GM12878 (cell line): ENCODE results near the gene PITX1. TPM values are rescaled to one million over a fixed set of nuclear protein-coding genes. Genes with fewer than 3 reads are reported as not detected.

Experiments used
- ATAC-seq: fragments of 200-7000 bp; cut with Tn5 transposase; 3 replicates; pipeline ENCODE4 v1.9.1; 2020; ENCODE audit warnings: mild to moderate bottlenecking, moderate library complexity
- BruUV-seq: library from RNA; stranded (reverse); fragments of 400-500 nt; replicated peaks from 2 replicates; lab custom pipeline; 2021; lab: Mats Ljungman, UMichigan
- CTCF ChIA-PET: fragments of 300-600 bp; sonication (Branson Sonifier 250); formaldehyde crosslinking; extraction: SDS; loops from one replicate; lab custom pipeline; 2021; ENCODE audit warnings: inconsistent platforms; lab: Yijun Ruan, JAX
- POLR2A ChIA-PET: fragments of 350-600 bp; formaldehyde crosslinking; extraction: SDS; loops from one replicate; lab custom pipeline; 2021; ENCODE audit warnings: inconsistent platforms; lab: Charles Lee
- RAD21 ChIA-PET: fragments of 300-600 bp; sonication (Branson Sonifier 250); formaldehyde crosslinking; loops from one replicate; lab custom pipeline; 2023; ENCODE audit warnings: antibody characterized with exemption; ENCODE audit not compliant: unreplicated experiment; lab: Charles Lee
- SMC1A ChIA-PET: fragments of 300-600 bp; sonication (Branson Sonifier 250); formaldehyde crosslinking; loops from one replicate; lab custom pipeline; 2023; ENCODE audit not compliant: unreplicated experiment, uncharacterized antibody; lab: Charles Lee
- DNase-seq: peaks from one replicate; pipeline ENCODE4 v3.0.0-alpha.2; 2011; ENCODE audit warnings: low read depth, low spot score
- FAIRE-seq: peaks from 3 replicates; lab custom pipeline; 2011; peaks lifted over from hg19 to GRCh38; lab: Jason Lieb, UNC
- H2AFZ ChIP-seq: 2 replicates; pipeline ENCODE4 v1.6.0; 2011; ENCODE audit warnings: low read depth, low read length, control low read depth; ENCODE audit not compliant: control insufficient read depth
- H3K27ac ChIP-seq: 2 replicates; pipeline ENCODE4 v1.5.1; 2011; ENCODE audit warnings: control low read depth; ENCODE audit not compliant: control insufficient read depth, insufficient read depth
- H3K27me3 ChIP-seq, 2 experiments: replicated peaks in 1 of 2; 2 replicates each; pipeline versions ENCODE4 v1.6.0 to v1.6.1; 2011; ENCODE audit warnings: low read length in 1 of 2; ENCODE audit not compliant: control insufficient read depth in 2 of 2, insufficient read depth in 2 of 2
- H3K36me3 ChIP-seq, 2 experiments: 2 replicates each; pipeline ENCODE4 v1.5.1; 2011; ENCODE audit warnings: low read length in 1 of 2; ENCODE audit not compliant: control insufficient read depth in 2 of 2, insufficient read depth in 2 of 2
- H3K4me1 ChIP-seq: 2 replicates; pipeline ENCODE4 v1.6.1; 2011; ENCODE audit warnings: mild to moderate bottlenecking, low read length, moderate library complexity, mixed read lengths; ENCODE audit not compliant: control insufficient read depth, insufficient read depth
- H3K4me2 ChIP-seq: 2 replicates; pipeline ENCODE4 v1.6.0; 2011; ENCODE audit warnings: control low read depth; ENCODE audit not compliant: control insufficient read depth, insufficient read depth
- H3K4me3 ChIP-seq: fragments of 200-600 bp; sonication (generic); 2 replicates; pipeline ENCODE4 v1.5.1; 2016
- H3K79me2 ChIP-seq: 2 replicates; pipeline ENCODE4 v1.6.0; 2011; ENCODE audit warnings: low read length; ENCODE audit not compliant: control insufficient read depth, insufficient read depth
- H3K9ac ChIP-seq: 2 replicates; pipeline ENCODE4 v1.8.0; 2011; ENCODE audit warnings: low read length, control low read depth, mixed read lengths; ENCODE audit not compliant: control insufficient read depth, insufficient read depth
- H3K9me3 ChIP-seq: replicated peaks from 3 replicates; pipeline ENCODE4 v1.5.1; 2011; ENCODE audit warnings: mild to moderate bottlenecking, low read length; ENCODE audit not compliant: control insufficient read depth, insufficient read depth
- H4K20me1 ChIP-seq: 2 replicates; pipeline ENCODE4 v1.6.0; 2011; ENCODE audit not compliant: control insufficient read depth, insufficient read depth
- ASH2L ChIP-seq: fragments of 300-600, 200-600 bp; sonication (generic); IDR thresholded peaks from 2 replicates; pipeline ENCODE4 v1.6.1; 2017; ENCODE audit warnings: low read depth, mild to moderate bottlenecking, borderline replicate concordance
- BMI1 ChIP-seq: fragments of 450-650 bp; IDR thresholded peaks from 2 replicates; pipeline ENCODE4 v1.6.1; 2016; ENCODE audit warnings: mild to moderate bottlenecking, moderate library complexity, borderline replicate concordance
- CHD1 ChIP-seq: IDR thresholded peaks from 2 replicates; pipeline ENCODE4 v1.6.1; 2012; ENCODE audit warnings: low read depth, low read length, improper control_type of control experiment
- CREB1 ChIP-seq: IDR thresholded peaks from 2 replicates; pipeline ENCODE4 v1.6.1; 2012; ENCODE audit warnings: low read depth, mild to moderate bottlenecking, inconsistent platforms
- JUND ChIP-seq: IDR thresholded peaks from 2 replicates; pipeline ENCODE4 v1.6.1; 2012; ENCODE audit warnings: low read depth, mild to moderate bottlenecking, low read length, improper control_type of control experiment, moderate library complexity
- KLF5 ChIP-seq: fragments of 450-650 bp; IDR thresholded peaks from 2 replicates; pipeline ENCODE4 v1.6.1; 2014; ENCODE audit warnings: mild to moderate bottlenecking; ENCODE audit not compliant: partially characterized antibody
- MYB ChIP-seq: fragments of 150-350 bp; IDR thresholded peaks from 2 replicates; pipeline ENCODE4 v1.6.1; 2014; ENCODE audit warnings: mild to moderate bottlenecking, low read depth, low read length, borderline replicate concordance
- NFIC ChIP-seq: IDR thresholded peaks from 2 replicates; pipeline ENCODE4 v1.6.1; 2012; ENCODE audit warnings: low read depth, mild to moderate bottlenecking, inconsistent platforms, low read length, moderate library complexity
- POU2F2 ChIP-seq: IDR thresholded peaks from 3 replicates; pipeline ENCODE4 v1.6.1; 2011; ENCODE audit warnings: low read depth, mild to moderate bottlenecking, low read length, borderline replicate concordance
- PRDM15 ChIP-seq: fragments of 450-650 bp; formaldehyde crosslinking; IDR thresholded peaks from 2 replicates; pipeline ENCODE4 v1.4.0; 2020; ENCODE audit warnings: mild to moderate bottlenecking, moderate library complexity
- RB1 ChIP-seq: fragments of 450-650 bp; formaldehyde crosslinking; IDR thresholded peaks from 2 replicates; pipeline ENCODE4 v1.6.1; 2017; ENCODE audit warnings: mild to moderate bottlenecking, borderline replicate concordance
- SMARCA5 ChIP-seq: fragments of 450-650 bp; IDR thresholded peaks from 2 replicates; pipeline ENCODE4 v1.6.1; 2017; ENCODE audit warnings: mild to moderate bottlenecking
- SRF ChIP-seq, 2 experiments: IDR thresholded peaks; 2 replicates each; pipeline ENCODE4 v1.6.1; 2011; ENCODE audit warnings: low read depth in 2 of 2, low read length in 2 of 2, mild to moderate bottlenecking in 1 of 2, moderate library complexity in 1 of 2
- TBL1XR1 ChIP-seq: IDR thresholded peaks from 2 replicates; pipeline ENCODE4 v1.6.1; 2012; ENCODE audit warnings: low read depth, low read length, improper control_type of control experiment
- WRNIP1 ChIP-seq: IDR thresholded peaks from 2 replicates; pipeline ENCODE4 v1.6.1; 2011; ENCODE audit warnings: low read depth, low read length, improper control_type of control experiment, borderline replicate concordance
- ZNF622 ChIP-seq: fragments of 450-650 bp; IDR thresholded peaks from 2 replicates; pipeline ENCODE4 v1.6.1; 2017; ENCODE audit warnings: mild to moderate bottlenecking, inconsistent platforms
- WGBS: methylation state at CpG from one replicate; pipeline ENCODE4 v1.1.6; 2016; ENCODE audit warnings: low lambda C conversion rate; ENCODE audit not compliant: insufficient replicate concordance, insufficient coverage; ENCODE audit errors: missing lambda C conversion rate; 5-methylcytosine and 5-hydroxymethylcytosine counted together
- in situ Hi-C: fragments of 300-500 bp; cut with MboI; formaldehyde crosslinking; loops from 9 replicates; pipeline ENCODE4 v1.14.3; 2018; ENCODE audit warnings: mixed read lengths
- intact Hi-C: fragments of 100-400 bp; cut with micrococcal nuclease; formaldehyde crosslinking; loops from one replicate; pipeline ENCODE4 v1.14.2; 2022; ENCODE audit not compliant: unreplicated experiment
- polyA plus RNA-seq, 11 experiments: library from polyadenylated mRNA; depleted of rRNA in 4 of 11; unstranded in 6 of 11; stranded (reverse) in 5 of 11; fragments of >200 nt; fragmentation: Nextera tagmentation in 4 of 11; fragmentation: Illumina TruSeq in 1 of 11; extraction: Ambion mirVana in 4 of 11; extraction: Trizol in 1 of 11; gene quantifications; 1 replicate in 1 of 11; 2 replicates in 10 of 11; pipeline versions ENCODE4 v1.2.1 to v1.2.3, GENCODE V29; 2011 to 2016; ENCODE audit warnings: inconsistent platforms in 2 of 11, missing spikeins in 2 of 11, low read depth in 1 of 11
- total RNA-seq, 4 experiments: library from RNA; depleted of rRNA in 3 of 4; stranded (reverse); fragments of >200 nt in 3 of 4; fragmentation: Illumina TruSeq in 1 of 4; extraction: Trizol in 1 of 4; gene quantifications; 2 replicates each; pipeline versions ENCODE4 v1.2.1 to v1.2.3, GENCODE V29; 2013 to 2021

The PITX1 gene
- total and polyA plus RNA-seq, 10 of the 15 experiments (the other 5 are each of a cell fraction or from before 2014, with no cell fraction given): 0.16 to 1.1 (median 0.68) TPM; not detected in 5

DNA sequence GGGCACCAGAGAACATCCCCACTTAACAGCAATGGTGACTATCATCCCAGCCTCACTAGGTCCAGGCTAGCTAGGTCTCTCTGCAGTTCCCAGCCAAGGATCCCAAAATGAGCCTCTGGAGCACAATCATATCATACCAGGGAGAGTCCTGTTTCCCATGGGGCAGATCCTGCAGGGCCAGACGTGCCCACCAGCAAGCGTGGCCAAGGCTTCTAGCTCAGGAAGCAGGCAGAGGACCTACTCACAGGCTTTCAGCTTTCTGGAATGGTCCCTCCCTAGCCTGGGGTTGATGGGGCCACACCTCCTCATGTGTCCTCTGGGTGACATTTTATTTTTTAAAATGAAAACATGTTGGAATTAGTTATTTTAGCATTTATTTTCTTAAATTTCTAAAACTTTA, 45.7 kb upstream of the PITX1 start:
- Histone ChIP-seq H3K27ac (no peak overlapping the region), H3K4me2 (no peak overlapping the region), H3K4me3 (no peak overlapping the region), H3K36me3 (no peaks in the 10 kb centered on the region), H3K79me2 (no peaks in the 10 kb centered on the region), H2AFZ (no peak overlapping the region), H3K27me3 (peaks cover 1 to 2% of the 10 kb centered on the region in 2 experiments; a peak in 1 of 4 replicates), H3K9ac (no peak overlapping the region), H3K4me1 (no peaks in the 10 kb centered on the region), H3K9me3 (no peaks in the 10 kb centered on the region), H4K20me1 (no peaks in the 10 kb centered on the region)
- ChIA-PET CTCF (no interaction called here), SMC1A (no interaction called here), POLR2A (no interaction called here), RAD21 (no interaction called here)
- TF ChIP-seq KLF5 (no peak), BMI1 (no peak), TBL1XR1 (no peak)
- intact Hi-C loops: no loop called here
- DNase-seq (no peak), ATAC-seq (no peak), FAIRE-seq (no peak)
- in situ Hi-C loops: no loop called here
- BruUV-seq: no TSS peak
- WGBS: 0% methylated on average over 2 of the region's 2 CpGs

DNA sequence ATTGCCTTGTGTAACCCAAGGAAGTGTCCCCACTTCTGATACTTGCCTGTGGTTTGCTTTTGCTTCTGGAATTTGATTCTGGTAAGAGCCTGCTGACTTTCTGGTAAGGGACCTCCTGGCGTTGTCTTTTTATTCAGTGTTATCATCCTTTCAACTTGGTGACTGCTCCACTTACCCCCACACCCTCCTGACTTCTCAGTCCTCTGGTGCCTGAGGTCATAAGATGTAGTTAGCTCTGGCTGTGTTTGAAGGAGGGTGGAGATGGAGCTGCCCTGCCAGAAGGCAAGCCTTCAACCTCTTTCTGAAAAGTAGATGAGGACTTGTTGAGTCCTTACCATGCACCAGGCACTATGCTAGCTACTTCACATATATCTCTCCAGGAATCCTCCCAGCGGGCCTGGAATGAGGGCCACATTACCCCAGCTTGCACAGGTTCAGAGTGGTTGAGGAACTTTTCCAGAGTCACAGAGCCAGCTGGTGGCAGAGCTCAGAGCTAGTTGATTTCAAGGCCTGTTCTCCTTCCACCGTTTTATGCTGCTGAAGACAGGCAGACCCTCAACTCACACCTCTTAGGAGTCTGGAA, 45.2 kb upstream of the PITX1 start:
- no peak for FAIRE-seq
- POLR2A ChIA-PET: no interaction called here
- Histone ChIP-seq H4K20me1 (no peaks in the 10 kb centered on the region), H3K9ac (no peak overlapping the region), H3K79me2 (no peaks in the 10 kb centered on the region), H2AFZ (no peak overlapping the region), H3K4me1 (no peaks in the 10 kb centered on the region), H3K27ac (no peak overlapping the region), H3K4me3 (no peak overlapping the region), H3K36me3 (no peaks in the 10 kb centered on the region), H3K4me2 (no peak overlapping the region), H3K27me3 (peaks cover 1 to 2% of the 10 kb centered on the region in 2 experiments; a peak in 1 of 4 replicates), H3K9me3 (no peaks in the 10 kb centered on the region)
- ATAC-seq: no peak
- WGBS: 31% methylated on average over 3 of the region's 3 CpGs
- no TSS peak for BruUV-seq
- in situ Hi-C loops: no loop called here
- CTCF ChIA-PET: no interaction called here
- DNase-seq: no peak
- SMC1A ChIA-PET: no interaction called here
- intact Hi-C loops: no loop called here
- RAD21 ChIA-PET: no interaction called here
- TF ChIP-seq WRNIP1: no peak
- TF ChIP-seq POU2F2: no peak
- no peak for TF ChIP-seq CHD1
- TF ChIP-seq NFIC: no peak
- TF ChIP-seq SMARCA5: no peak
- no peak for TF ChIP-seq CREB1
- TF ChIP-seq MYB: no peak
- TF ChIP-seq ZNF622: no peak
- TF ChIP-seq SRF (IDR thresholded peaks at IDR 0.05; ENCODE audit: low read depth in 2 of 2, low read length in 2 of 2): no peak
- no peak for TF ChIP-seq PRDM15 (CRISPR knock-in tag)
- TF ChIP-seq ASH2L: no peak
- no peak for TF ChIP-seq RB1
- TF ChIP-seq JUND: no peak
